Stimulated activated CD8-positive, alpha-beta memory T cell treated with anti-CD3 and anti-CD28 coated beads, Interleukin-4, amount 100 ng/mL, for 4 hours (primary cell): ENCODE measurements around the gene C10orf95.

Source experiments
- DNase-seq, 2 donors: peaks; one replicate each; pipeline ENCODE4 v3.0.0-alpha.2; 2020; ENCODE audit warnings: low read depth in 2 of 2, low spot score in 1 of 2

Gene C10orf95

GRCh38 chr10:102416695-102417094 is 34.6 kb downstream of the C10orf95 start:
- no peak for DNase-seq

- no peak for DNase-seq
These were observed 35.1 kb downstream of the C10orf95 start for GRCh38 chr10:102416283-102416682.

GRCh38 chr10:102414749-102415148 is 36.6 kb downstream of the C10orf95 start:
- no peak for DNase-seq

GRCh38 chr10:102413806-102414561 is 37.4 kb downstream of the C10orf95 start:
- DNase-seq: no peak

- no peak for DNase-seq
These were observed 38.2 kb downstream of the C10orf95 start for GRCh38 chr10:102413053-102413705.

GRCh38 chr10:102412293-102412692 is 39.0 kb downstream of the C10orf95 start:
- DNase-seq: no peak

GRCh38 chr10:102411341-102412255 is 39.7 kb downstream of the C10orf95 start:
- no peak for DNase-seq

- DNase-seq: peak in 1 of 2 donors; percentile 53
These were observed 40.8 kb downstream of the C10orf95 start for GRCh38 chr10:102410429-102411073.

GRCh38 chr10:102409604-102410428 is 41.5 kb downstream of the C10orf95 start:
- DNase-seq: no peak

- peak; percentile 48 to 79 for DNase-seq
These were observed 42.4 kb downstream of the C10orf95 start for GRCh38 chr10:102408728-102409603.

- no peak for DNase-seq
These were observed 43.1 kb downstream of the C10orf95 start for GRCh38 chr10:102408131-102408727.

- no peak for DNase-seq
These were observed 43.8 kb downstream of the C10orf95 start for GRCh38 chr10:102407425-102408130.

- no peak for DNase-seq
These were observed 44.5 kb downstream of the C10orf95 start for GRCh38 chr10:102406815-102407214.

GRCh38 chr10:102405632-102406031 is 45.7 kb downstream of the C10orf95 start:
- DNase-seq: no peak

GRCh38 chr10:102405108-102405571 is 46.2 kb downstream of the C10orf95 start:
- DNase-seq: no peak

- DNase-seq: no peak
These were observed 46.8 kb downstream of the C10orf95 start for GRCh38 chr10:102404361-102405107.

GRCh38 chr10:102403115-102403514 is 48.2 kb downstream of the C10orf95 start:
- DNase-seq: no peak
